Common myeloid progenitor, CD34-positive (primary cell): ENCODE measurements around the gene PHYKPL.
A peak's percentile ranks its signal among the peaks of the same experiment; 100 is the strongest.
"Not testable (repeated sequence)": the region's sequence is repeated elsewhere in the genome, so short reads cannot be mapped to it uniquely, and the experiment has no call there.

Experiments
- CTCF ChIA-PET: fragments of 350-600 bp; sonication (Branson Sonifier 250); formaldehyde crosslinking; loops from one replicate; lab custom pipeline; 2021; ENCODE audit warnings: antibody characterized with exemption; lab: Charles Lee
- POLR2A ChIA-PET: fragments of 350-600 bp; sonication (Branson Sonifier 250); formaldehyde crosslinking; loops from one replicate; lab custom pipeline; 2021; ENCODE audit warnings: antibody characterized with exemption; lab: Charles Lee
- DNase-seq, 3 donors: peaks; one replicate each; pipeline versions ENCODE4 v3.0.0 to v3.0.0-alpha.2; 2013
- H3K27ac ChIP-seq, 2 experiments: 1 replicate in 1 of 2; 2 replicates in 1 of 2; pipeline ENCODE4 v1.7.0; 2013; ENCODE audit warnings: inconsistent platforms in 2 of 2, low read length in 2 of 2, mild to moderate bottlenecking in 2 of 2, low read depth in 1 of 2, moderate library complexity in 1 of 2; ENCODE audit not compliant: severe bottlenecking in 2 of 2, insufficient read depth in 1 of 2, poor library complexity in 1 of 2
- H3K27me3 ChIP-seq, 5 experiments: replicated peaks in 2 of 5; 1 replicate in 3 of 5; 2 replicates in 2 of 5; pipeline versions ENCODE4 v1.6.1 to v1.7.0; 2013; ENCODE audit warnings: low read length in 4 of 5, mild to moderate bottlenecking in 2 of 5, moderate library complexity in 2 of 5, inconsistent platforms in 1 of 5; ENCODE audit not compliant: insufficient read depth in 5 of 5, control insufficient read depth in 4 of 5
- H3K36me3 ChIP-seq, 4 experiments: 1 replicate in 2 of 4; 2 replicates in 2 of 4; pipeline versions ENCODE4 v1.6.1 to v1.7.0; 2013; ENCODE audit warnings: low read length in 3 of 4, control low read depth in 1 of 4, mild to moderate bottlenecking in 1 of 4; ENCODE audit not compliant: control insufficient read depth in 4 of 4, insufficient read depth in 4 of 4
- H3K4me1 ChIP-seq, 4 experiments: 1 replicate in 3 of 4; 2 replicates in 1 of 4; pipeline versions ENCODE4 v1.6.1 to v1.7.1; 2013; ENCODE audit warnings: low read length in 3 of 4, mild to moderate bottlenecking in 3 of 4, control low read depth in 1 of 4, inconsistent platforms in 1 of 4, moderate library complexity in 1 of 4; ENCODE audit not compliant: control insufficient read depth in 4 of 4, insufficient read depth in 4 of 4; ENCODE audit errors: control extremely low read depth in 1 of 4
- H3K4me3 ChIP-seq, 7 experiments: 1 replicate in 4 of 7; 2 replicates in 3 of 7; pipeline versions ENCODE4 v1.5.1 to v1.7.0; 2013; ENCODE audit warnings: mild to moderate bottlenecking in 7 of 7, low read length in 6 of 7, moderate library complexity in 6 of 7, inconsistent platforms in 2 of 7, low read depth in 2 of 7, control low read depth in 1 of 7; ENCODE audit not compliant: insufficient read depth in 4 of 7, control insufficient read depth in 1 of 7; ENCODE audit errors: extremely low read depth in 1 of 7
- H3K9me3 ChIP-seq, 5 experiments: 1 replicate in 4 of 5; 2 replicates in 1 of 5; pipeline versions ENCODE4 v1.6.1 to v1.7.1; 2013; ENCODE audit warnings: low read length in 4 of 5, mild to moderate bottlenecking in 2 of 5, inconsistent platforms in 1 of 5, low read depth in 1 of 5, moderate library complexity in 1 of 5; ENCODE audit not compliant: control insufficient read depth in 4 of 5, insufficient read depth in 2 of 5; ENCODE audit errors: control extremely low read depth in 1 of 5
- WGBS: methylation state at CpG from one replicate; pipeline ENCODE4 v1.1.5; 2013; ENCODE audit not compliant: insufficient coverage; 5-methylcytosine and 5-hydroxymethylcytosine counted together

The PHYKPL gene

DNA sequence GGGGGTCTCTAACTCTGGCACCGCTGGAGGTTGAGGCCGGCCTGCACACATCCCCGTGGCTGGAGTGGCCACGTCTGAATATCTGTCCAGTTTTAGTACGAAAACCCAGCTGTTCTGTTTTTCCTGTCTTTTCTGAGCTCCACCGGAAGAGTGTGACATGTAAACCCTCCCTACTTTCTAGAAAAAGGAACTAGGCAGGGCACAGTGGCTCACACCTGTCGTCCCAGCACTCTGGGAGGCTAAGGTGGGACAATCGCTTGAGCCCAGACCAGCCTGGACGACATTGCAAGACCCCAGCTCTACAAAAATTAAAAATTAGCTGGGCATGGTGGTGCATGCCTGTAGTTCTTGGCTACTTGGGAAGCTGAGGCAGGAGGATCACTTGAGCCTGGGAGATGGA, 8.2 kb upstream of the PHYKPL start:
- peak overlapping the region in 4 of 7 experiments; percentile 26 to 56 (median 45) for H3K4me3 ChIP-seq
- peaks cover 13 to 82% (median 80%) of the 10 kb centered on the region in 4 experiments for H3K4me1 ChIP-seq
- WGBS, result 0% methylated on average over 7 of the region's 9 CpGs
- H3K27me3 ChIP-seq, result no peaks in the 10 kb centered on the region
- CTCF ChIA-PET, result interaction anchor here (0.9 to 1.6 kb wide), 7 partner anchors 9 to 350 kb away, joined by 3 to 8 read pairs (median 4); no protein-coding TSS in a partner anchor
- H3K27ac ChIP-seq, result peak overlapping the region; percentile 25 to 77
- no peaks in the 10 kb centered on the region for H3K9me3 ChIP-seq
- DNase-seq, result peak; percentile 33 to 64 (median 52)
- no peaks in the 10 kb centered on the region for H3K36me3 ChIP-seq
- POLR2A ChIA-PET, result interaction anchor here (1.0 to 3.1 kb wide), 4 partner anchors 8 to 36 kb away, joined by 4 to 8 read pairs (median 8); partner anchors contain the start of genes HNRNPAB and PHYKPL

DNA sequence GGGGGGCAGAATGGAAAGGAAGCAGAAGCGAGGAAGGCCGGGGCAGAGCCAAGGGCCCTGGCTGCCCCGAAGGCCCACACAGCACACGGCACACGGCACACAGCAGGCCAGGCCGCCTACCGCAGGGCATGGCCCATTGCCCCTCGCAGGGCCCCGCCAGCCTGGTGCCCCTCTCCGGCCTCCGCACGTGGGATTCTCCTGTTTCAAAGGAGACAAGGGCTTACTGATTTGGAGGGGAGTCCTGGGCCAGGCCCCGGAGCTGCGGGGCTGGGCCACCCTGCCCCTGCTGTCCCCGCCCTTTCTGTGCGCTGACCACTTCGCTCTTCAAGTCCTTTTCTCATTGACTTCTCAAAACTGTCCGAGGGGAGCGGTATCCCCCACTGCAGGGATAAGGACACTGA, 7.7 kb upstream of the PHYKPL start:
- ChIA-PET POLR2A (interaction anchor here (1.0 to 3.1 kb wide), 3 partner anchors 9 to 36 kb away, joined by 4 to 8 read pairs (median 8); partner anchors contain the start of gene HNRNPAB), CTCF (interaction anchor here (1.0 to 1.6 kb wide), 5 partner anchors 10 to 350 kb away, joined by 4 to 8 read pairs (median 5); no protein-coding TSS in a partner anchor)
- H3K27me3 ChIP-seq, result no peaks in the 10 kb centered on the region
- peak in 1 of 3 donors; percentile 40 for DNase-seq
- peaks cover 13 to 86% (median 85%) of the 10 kb centered on the region in 4 experiments for H3K4me1 ChIP-seq
- 46% methylated on average over 16 of the region's 19 CpGs for WGBS
- peak overlapping the region in 4 of 7 experiments; percentile 26 to 56 (median 45) for H3K4me3 ChIP-seq
- H3K27ac ChIP-seq, result peak overlapping the region in 1 of 2 experiments; percentile 77
- no peaks in the 10 kb centered on the region for H3K36me3 ChIP-seq
- H3K9me3 ChIP-seq, result no peaks in the 10 kb centered on the region

DNA sequence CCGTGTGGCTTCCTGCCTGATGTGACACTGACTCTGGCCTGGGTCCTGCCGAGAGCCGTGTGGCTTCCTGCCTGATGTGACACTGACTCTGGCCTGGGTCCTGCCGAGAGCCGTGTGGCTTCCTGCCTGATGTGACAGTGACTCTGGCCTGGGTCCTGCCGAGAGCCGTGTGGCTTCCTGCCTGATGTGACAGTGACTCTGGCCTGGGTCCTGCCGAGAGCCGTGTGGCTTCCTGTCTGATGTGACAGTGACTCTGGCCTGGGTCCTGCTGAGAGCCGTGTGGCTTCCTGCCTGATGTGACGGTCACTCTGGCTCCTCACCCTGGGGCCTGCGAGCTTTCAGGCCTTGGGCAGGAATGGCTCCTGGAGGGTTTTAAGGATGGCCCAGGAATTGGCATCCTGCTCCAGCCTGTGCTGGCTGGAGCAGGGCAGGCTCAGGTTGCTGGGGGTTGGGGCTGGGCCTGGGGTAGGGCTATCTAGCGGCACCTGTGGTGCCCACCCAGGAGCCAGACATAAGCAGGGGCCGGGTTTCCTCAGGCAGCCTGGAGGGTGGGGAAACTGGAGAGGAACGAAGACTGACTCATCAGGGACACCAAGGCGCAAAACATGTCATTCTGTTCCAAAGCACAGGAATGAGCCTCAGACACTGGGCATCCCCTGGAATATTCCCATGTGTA, 7.2 kb upstream of the PHYKPL start:
- POLR2A ChIA-PET, result interaction anchor here (3.1 kb wide), 1 partner anchor 10 kb away, joined by 8 read pairs; no protein-coding TSS in a partner anchor
- WGBS, result 15% methylated on average over 9 of the region's 16 CpGs

DNA sequence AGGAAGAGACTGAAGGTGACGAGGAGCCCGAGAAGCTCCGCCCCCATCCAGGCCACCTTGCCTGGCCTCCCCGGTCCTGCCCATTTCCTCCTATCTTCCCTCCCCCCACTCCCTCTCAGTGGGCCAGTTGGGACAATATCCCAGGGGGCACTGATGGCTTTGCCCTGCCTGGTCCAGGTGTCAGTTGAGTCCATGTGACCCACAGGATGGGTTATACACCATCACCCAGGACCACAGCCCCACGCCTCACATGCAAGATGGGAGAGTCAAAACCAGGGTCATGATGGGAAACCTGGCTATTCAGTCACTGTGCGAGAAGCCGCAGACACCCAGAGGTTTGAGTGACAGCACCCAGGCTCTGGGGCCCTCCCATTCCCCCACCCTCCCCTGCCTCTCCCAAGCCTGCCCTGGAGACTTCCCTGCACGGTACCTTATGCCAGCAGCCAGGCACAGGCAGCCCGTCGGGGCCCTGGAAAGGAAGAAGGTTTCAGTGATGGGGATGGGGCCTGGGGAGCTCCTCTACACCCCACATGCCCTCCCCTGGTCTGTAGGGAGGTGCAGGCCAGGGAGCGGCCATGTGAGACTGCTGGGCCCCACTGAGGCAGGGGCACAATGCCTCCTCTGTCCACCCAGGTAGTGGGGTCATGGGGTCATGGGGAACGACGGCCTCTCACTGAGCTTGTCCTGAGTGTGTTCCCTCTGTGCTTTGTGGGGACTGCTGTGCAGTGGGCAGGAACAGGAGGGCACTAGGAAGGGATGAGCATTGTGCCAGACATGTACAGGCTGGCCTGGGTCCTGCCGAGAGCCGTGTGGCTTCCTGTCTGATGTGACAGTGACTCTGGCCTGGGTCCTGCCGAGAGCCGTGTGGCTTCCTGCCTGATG, 6.3 kb upstream of the PHYKPL start:
- CTCF ChIA-PET, result interaction anchor here (1.5 to 5.0 kb wide), 3 partner anchors 11 to 344 kb away, joined by 3 to 53 read pairs (median 4); no protein-coding TSS in a partner anchor
- DNase-seq, result no peak
- Histone ChIP-seq H3K27ac (peak overlapping the region; percentile 50 to 59), H3K27me3 (no peaks in the 10 kb centered on the region), H3K36me3 (no peaks in the 10 kb centered on the region), H3K9me3 (no peaks in the 10 kb centered on the region), H3K4me3 (peak overlapping the region in 4 of 7 experiments; percentile 9 to 52 (median 26)), H3K4me1 (peaks cover 13 to 95% (median 94%) of the 10 kb centered on the region in 4 experiments)
- POLR2A ChIA-PET, result interaction anchor here (1.5 to 3.1 kb wide), 2 partner anchors 9 to 10 kb away, joined by 5 to 8 read pairs; no protein-coding TSS in a partner anchor
- 40% methylated on average over 7 of the region's 17 CpGs for WGBS

More for the DNA sequence above, 7.2 kb upstream of the PHYKPL start:
- CTCF ChIA-PET, H3K9me3 ChIP-seq, H3K27me3 ChIP-seq, H3K36me3 ChIP-seq: not testable (repeated sequence)
- Histone ChIP-seq H3K4me3 (peak overlapping the region in 4 of 7 experiments; percentile 11 to 56 (median 40)), H3K27ac (peak overlapping the region in 1 of 2 experiments; percentile 77), H3K4me1 (peaks cover 13 to 92% (median 90%) of the 10 kb centered on the region in 4 experiments)
- peak in 1 of 3 donors; percentile 57 for DNase-seq

DNA sequence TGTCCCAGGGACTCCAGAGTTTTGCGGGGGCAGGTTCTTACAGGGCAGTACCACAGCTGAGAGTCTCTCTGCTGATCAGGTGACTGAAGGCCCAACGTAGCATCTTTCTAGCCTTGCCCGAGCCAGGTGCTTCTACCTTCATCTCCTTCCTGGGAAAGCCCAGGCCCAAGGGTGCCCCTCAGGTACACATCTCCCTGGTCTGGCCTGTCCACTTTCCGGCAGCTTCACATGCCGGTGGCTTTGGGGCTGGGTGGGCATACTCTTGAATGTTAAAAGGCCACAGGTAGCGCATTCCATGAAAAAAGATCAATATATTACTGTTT, 5.7 kb upstream of the PHYKPL start:
- Histone ChIP-seq H3K36me3 (no peaks in the 10 kb centered on the region), H3K4me1 (peaks cover 13 to 94% (median 93%) of the 10 kb centered on the region in 4 experiments), H3K9me3 (no peaks in the 10 kb centered on the region), H3K4me3 (peak overlapping the region in 3 of 7 experiments; percentile 4 to 12 (median 9)), H3K27ac (peak overlapping the region; percentile 50 to 59), H3K27me3 (no peaks in the 10 kb centered on the region)
- POLR2A ChIA-PET, result interaction anchor here (0.6 to 1.5 kb wide), 2 partner anchors 9 to 18 kb away, joined by 3 to 5 read pairs; no protein-coding TSS in a partner anchor
- no peak for DNase-seq
- CTCF ChIA-PET, result interaction anchor here (0.9 to 5.0 kb wide), 6 partner anchors 12 to 345 kb away, joined by 3 to 53 read pairs (median 4); partner anchors contain the start of gene HNRNPAB
- WGBS, result 89% methylated on average over 4 of the region's 6 CpGs

DNA sequence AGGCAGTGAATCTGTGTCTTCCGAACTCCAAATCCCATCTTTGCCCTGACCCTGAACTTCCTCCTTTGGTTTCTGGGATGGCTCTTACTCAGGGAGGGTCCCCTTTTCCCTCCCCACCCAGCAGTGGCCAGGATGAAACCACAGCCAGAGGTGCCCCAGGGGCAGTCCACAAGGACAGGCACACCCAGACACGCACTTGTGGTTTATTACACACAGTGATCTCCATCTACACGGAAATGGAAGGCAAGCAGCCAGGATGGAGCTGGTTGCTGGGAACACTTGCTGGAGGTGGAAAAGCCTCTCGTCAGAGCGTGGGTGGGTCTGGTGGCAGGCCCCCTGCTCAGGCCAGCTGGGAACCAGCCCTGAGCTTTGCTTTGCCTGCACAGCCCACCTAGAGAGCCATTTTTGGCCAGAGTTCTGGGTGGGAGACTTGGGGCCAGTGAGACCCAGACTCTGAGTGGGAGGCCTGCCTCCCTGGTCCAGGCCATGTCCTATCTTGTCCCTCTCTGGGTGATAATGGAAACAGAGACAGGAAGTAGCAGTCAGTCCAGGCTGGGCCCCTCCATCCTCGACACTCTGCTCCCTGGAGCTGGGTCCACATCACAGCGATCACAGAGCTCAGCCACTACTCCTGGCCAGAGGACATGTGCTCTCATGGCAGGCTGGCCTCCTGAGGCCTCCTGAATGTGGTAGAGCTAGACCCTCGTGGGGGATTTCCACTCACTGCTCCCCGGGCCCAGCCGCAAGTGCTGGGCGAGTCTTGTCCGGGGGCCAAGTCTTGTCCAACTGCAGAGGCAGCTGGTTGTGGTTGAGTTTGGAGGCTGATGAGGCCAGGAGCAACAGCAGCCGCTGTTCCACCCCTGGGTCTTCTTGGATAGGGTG, 5.1 kb upstream of the PHYKPL start:
- POLR2A ChIA-PET, result interaction anchor here (0.6 to 1.5 kb wide), 2 partner anchors 10 to 18 kb away, joined by 3 to 5 read pairs; no protein-coding TSS in a partner anchor
- Histone ChIP-seq H3K27me3 (no peaks in the 10 kb centered on the region), H3K27ac (peak overlapping the region; percentile 50 to 59), H3K4me1 (peaks cover 13 to 97% (median 95%) of the 10 kb centered on the region in 4 experiments), H3K4me3 (peak overlapping the region in 3 of 7 experiments; percentile 4 to 23 (median 12)), H3K9me3 (no peaks in the 10 kb centered on the region), H3K36me3 (no peaks in the 10 kb centered on the region)
- CTCF ChIA-PET, result interaction anchor here (0.9 to 5.0 kb wide), 7 partner anchors 12 to 366 kb away, joined by 3 to 53 read pairs (median 3); partner anchors contain the start of gene HNRNPAB
- WGBS, result 25% methylated on average over 11 of the region's 13 CpGs
- peak in 2 of 3 donors; percentile 58 to 68 for DNase-seq
